Hepatocyte (in vitro differentiated cells): ENCODE measurements around the gene ACOX3.

ENCODE experiments used
- EZH2 ChIP-seq: fragments of 200-600 bp; sonication (generic); IDR thresholded peaks from 2 replicates; pipeline ENCODE4 v1.6.1; 2016; ENCODE audit warnings: antibody characterized with exemption, mild to moderate bottlenecking, borderline replicate concordance
- EZH2phosphoT487 ChIP-seq: fragments of 200-600 bp; sonication (generic); IDR thresholded peaks from one replicate; pipeline ENCODE4 v1.6.1; 2018; ENCODE audit warnings: antibody characterized with exemption, mild to moderate bottlenecking, low read depth, moderate library complexity; ENCODE audit not compliant: unreplicated experiment, severe bottlenecking
- TF ChIP-seq, protein P1 (sequence below): fragments of 200-600 bp; sonication (generic); IDR thresholded peaks from 2 replicates; pipeline ENCODE4 v1.5.1; 2016; ENCODE audit warnings: antibody characterized with exemption, mild to moderate bottlenecking; ENCODE audit not compliant: poor library complexity

- TF ChIP-seq, protein P1, sequence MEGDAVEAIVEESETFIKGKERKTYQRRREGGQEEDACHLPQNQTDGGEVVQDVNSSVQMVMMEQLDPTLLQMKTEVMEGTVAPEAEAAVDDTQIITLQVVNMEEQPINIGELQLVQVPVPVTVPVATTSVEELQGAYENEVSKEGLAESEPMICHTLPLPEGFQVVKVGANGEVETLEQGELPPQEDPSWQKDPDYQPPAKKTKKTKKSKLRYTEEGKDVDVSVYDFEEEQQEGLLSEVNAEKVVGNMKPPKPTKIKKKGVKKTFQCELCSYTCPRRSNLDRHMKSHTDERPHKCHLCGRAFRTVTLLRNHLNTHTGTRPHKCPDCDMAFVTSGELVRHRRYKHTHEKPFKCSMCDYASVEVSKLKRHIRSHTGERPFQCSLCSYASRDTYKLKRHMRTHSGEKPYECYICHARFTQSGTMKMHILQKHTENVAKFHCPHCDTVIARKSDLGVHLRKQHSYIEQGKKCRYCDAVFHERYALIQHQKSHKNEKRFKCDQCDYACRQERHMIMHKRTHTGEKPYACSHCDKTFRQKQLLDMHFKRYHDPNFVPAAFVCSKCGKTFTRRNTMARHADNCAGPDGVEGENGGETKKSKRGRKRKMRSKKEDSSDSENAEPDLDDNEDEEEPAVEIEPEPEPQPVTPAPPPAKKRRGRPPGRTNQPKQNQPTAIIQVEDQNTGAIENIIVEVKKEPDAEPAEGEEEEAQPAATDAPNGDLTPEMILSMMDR: no peak
- TF ChIP-seq EZH2 (no peak), EZH2phosphoT487 (no peak)
These were observed 88.6 kb downstream of the ACOX3 start for GRCh38 chr4:8351931-8352367.
